HG03575 (cell line): ENCODE results near the gene ARHGAP28.

Experiments used
- ATAC-seq: cut with Tn5 transposase; IDR thresholded peaks from one replicate; pipeline ENCODE4 v1.9.1; 2021; ENCODE audit not compliant: unreplicated experiment, insufficient number of reproducible peaks, low FRiP score; ENCODE audit errors: extremely low read depth

ARHGAP28 gene

DNA sequence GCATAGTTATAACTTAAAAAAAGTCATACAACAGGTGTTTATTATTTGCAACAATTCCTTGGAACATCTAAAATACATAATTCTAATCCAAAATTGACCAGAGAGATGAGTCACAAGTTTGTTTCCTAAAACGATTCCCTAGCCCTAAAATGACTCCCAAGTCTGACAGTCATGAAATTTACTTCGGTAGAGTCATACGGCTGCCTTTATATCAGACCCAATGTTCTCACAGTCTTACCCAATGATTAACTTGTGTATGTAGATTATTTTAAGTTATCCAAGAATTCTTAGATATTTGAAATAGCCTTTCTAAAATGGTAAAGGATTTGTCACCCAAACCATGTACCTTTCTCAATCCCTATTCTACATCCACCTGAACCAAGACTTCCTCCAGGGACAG, 213.2 kb downstream of the ARHGAP28 start:
- ATAC-seq, result no peak

DNA sequence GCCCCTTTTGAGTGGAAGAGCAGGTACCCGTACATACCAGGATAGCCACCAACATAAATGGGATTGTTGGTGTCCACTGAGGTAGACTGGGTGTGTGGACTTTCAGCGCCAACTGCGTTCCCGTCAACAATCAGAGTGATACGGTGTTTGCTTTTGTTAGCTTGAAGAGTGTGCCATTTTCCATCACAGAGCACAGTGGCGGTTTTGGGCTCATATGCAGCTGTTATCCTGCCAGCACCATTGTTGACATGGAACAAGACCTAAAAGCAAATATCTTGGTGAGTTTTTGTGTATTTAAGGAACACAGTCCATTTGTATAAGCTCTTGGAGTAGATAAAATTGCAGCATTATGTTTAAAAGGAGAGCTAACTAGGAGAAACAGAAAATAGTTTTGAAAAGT, 213.6 kb downstream of the ARHGAP28 start:
- no peak for ATAC-seq

DNA sequence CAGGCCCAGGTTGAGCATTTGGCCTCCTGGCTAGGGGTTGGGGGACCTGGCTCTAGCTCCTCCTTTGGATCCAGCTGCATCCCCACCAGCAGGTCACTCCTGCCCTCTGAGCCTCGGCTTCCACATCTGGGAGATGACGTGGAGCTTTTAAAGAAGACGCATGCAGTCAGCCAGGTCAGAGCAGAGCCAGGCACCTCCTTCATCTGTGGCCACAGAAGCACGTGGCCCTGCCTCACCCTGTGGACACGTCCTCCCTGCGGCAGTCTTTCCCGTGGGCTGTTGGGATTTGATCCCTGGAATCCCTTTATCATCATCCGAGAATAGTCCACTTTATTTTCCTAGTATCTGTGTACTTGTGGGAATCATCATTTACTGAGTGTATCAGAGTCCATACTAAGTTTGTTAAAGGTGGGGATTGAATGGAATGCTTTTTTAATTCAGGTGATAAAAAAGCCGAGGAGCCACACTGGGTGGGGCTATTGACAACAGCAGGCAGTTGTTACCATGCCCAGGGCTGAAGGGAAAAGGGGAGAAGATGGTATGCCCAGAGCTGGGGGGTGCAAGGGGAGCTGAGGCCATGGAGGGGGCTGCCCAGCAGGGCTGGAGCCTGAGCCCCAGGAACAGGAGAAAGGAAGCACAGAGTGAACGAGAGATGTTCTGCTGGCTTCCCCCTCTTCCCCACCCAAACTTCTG, 218.0 kb downstream of the ARHGAP28 start:
- ATAC-seq, result no peak

DNA sequence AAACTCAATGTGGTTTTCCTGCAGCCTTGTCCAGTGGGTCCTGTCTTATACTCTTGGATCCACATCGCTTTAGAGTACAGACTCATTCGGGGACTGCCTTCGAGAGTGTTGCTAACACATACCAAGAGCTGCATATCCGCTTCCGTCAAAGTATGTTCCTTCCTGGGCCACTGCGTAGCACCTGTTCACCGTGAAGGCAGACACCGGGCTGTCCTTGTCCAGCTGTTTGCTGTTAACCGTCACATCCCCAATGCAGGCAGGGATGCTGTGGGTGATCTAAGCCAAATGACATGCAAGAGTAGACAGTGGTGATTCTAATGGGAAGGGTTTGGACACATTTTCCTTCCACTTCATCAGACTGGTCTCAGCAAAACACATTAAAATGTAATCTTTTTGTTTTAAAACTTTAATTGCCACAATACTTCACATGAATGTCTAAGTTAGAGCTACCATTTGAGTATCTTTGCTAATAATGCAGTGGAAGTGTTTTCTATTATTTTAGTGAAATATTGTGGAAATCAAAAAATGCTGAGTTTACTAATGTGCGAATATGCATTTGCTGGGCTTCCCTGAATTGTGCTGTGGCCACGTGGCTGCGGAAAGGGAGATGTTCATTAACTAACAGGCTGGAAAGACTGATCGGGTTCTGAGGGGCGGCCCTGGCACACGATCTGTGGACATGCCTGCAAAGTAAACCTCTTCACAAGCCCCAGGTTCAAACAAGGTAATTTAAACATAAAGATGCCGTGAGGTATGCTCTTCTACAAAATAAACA, 219.0 kb downstream of the ARHGAP28 start:
- no peak for ATAC-seq

DNA sequence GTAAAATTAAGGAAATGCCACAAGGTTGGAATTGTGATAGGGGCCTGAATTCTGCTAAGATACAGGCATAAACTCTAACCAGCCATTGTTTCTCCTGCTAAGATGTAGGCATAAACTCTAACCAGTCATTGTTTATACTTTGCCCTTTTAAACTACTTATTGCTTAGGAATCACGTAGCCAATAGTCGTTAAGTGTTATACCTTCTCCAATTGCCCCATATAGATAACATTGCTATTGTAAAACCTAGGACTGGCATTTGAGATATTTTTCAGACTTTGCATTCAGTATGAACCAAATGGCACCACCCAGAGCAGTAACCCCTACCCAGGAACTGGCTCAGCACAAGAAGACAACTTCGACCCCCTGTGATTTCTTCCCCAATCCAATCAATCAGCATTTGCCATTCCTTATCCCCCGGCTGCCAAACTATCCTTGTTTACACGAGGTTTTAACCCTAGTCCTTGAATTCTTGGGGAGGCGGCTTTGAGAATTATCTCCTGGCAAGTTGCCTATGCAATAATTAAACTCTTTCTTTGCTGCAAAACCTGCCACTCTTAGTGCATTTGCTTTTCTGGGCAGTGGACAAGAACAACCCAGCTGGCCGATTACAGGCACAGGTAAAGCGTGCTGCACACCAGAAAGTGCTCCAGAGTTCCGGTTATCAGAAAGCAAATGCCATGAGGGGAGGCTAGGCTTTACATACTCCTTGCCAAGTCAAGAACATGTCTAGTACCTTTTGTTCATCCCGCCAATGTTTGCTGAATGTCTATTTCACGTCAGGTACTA, 220.5 kb downstream of the ARHGAP28 start:
- ATAC-seq, result no peak

DNA sequence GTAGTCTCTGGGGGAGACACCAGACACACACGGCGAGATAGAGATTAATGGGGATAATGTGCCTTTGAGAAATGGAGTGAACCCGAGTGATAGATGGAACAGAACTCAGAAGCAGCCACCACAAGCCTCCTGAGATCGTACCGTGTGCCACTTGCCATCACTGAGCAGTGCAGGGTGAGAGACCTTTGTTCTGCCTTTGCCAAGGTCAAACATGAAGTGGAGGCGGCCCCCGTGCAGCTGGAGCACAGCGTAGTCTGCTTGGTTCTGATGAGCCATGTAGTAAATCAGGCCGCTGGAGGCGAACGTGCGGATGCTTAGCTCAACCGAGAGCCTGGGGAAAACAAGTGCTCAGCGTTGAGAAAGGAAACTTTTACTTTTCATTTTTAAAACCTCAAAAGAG, 221.1 kb downstream of the ARHGAP28 start:
- no peak for ATAC-seq

DNA sequence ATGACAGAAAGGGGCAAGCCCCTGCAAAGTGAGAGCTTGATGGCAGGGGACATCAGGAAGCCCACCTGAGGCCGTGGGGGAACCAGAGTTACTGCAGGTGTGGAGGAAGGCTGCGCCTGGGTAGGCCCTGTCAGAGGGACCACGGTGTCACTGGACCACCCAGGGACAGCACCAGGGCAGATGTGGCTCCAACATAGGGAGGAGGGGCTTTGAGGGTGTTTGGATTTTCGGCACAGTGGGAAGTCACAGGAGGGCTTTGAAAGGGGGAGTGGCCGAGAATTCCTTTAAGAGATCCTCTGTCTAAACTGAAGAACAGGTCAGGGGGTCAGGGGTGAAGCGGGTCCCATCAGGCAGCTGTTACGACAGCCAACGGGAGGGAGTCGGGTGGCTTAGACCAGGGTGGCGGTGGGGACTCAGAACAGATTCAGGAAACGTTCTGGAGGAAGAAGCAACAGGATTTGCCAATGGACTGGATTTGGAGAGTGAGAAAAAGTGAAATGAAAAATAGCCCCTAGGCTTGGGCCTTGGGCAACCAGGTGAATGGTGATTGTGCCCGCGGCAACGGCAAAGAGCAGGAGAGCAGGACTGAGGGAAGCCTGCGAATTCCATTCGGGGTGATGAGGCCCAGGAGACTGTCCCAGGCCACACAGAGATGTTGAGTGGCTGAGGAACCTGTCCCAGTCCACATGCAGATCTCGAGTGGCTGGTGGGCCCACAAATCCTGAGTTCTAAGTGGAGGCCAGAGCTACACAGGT, 222.0 kb downstream of the ARHGAP28 start:
- ATAC-seq, result no peak

DNA sequence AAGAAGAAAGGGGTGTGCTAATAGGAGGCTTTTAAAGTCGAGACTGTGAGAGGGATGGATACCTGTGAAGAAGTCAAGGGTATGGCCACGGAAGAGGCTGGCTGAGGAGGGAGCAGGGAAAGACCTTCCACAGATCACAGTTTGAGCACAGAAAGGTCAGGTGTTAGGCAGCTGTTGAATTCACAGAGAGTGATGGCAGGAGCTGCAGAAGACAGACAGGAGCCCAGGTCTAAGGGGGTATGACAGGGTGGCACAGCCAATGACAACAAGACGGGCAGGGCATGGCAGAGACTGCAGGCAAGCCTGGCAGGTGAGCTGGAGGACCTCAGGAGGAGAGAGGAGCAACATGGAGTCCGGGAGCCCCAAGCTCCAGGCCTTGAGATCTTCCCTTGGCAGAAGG, 225.0 kb downstream of the ARHGAP28 start:
- no peak for ATAC-seq

DNA sequence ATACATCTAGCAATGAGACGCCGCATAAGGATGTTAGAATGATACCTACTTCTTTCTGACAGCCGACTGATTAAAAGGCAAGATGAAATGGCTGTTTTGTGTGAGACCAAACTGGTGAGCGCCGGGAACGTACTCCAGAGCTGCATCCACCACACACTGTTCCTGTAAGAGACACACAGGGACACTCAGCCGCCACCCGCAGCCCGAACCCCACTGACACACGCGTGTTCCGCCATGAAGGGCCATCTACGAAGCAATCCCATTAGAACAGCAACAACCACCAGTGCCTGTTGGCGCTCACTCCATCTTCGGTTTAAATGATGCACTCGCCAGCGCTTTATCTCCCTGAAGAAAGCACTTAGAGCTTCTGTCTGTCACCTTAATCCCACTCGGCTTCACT, 225.8 kb downstream of the ARHGAP28 start:
- ATAC-seq, result no peak

DNA sequence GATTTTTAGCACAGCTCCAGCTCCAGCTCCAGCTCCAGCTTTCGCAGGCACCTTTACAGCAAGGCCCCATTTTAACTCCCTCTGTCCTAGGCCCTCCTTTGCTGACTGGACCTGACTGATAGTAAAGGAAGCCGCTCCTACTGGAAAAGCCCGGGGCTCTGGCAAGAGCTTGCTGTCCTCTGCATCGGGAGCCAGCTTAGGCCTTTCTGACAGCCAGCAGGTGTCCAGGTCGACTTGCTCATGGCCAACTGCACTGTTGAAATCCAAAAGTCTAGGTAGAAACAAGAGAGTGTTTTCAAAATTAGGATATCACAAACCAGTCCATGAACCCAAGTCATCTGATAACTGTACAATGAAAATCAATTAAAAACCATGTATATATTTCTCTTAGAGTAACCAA, 227.0 kb downstream of the ARHGAP28 start:
- ATAC-seq, result no peak

DNA sequence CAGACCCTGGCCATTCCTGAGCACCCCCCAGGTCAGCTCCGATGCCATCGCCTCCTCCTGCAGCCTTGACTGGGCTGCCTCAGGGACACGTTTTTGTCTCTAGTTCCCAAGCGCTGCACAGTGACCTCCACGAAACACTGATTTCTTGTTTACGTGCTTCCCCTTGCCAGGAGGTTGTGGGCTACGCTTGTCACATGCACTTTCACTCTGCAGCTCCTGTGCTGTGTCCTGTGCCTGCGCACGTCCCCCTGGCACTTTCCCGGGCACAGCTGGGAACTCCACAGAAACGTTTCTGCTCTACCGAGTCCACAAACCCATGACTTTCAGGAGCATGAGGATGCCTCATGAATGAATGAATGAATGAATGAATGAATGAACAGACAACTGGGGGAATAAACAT, 227.5 kb downstream of the ARHGAP28 start:
- no peak for ATAC-seq

DNA sequence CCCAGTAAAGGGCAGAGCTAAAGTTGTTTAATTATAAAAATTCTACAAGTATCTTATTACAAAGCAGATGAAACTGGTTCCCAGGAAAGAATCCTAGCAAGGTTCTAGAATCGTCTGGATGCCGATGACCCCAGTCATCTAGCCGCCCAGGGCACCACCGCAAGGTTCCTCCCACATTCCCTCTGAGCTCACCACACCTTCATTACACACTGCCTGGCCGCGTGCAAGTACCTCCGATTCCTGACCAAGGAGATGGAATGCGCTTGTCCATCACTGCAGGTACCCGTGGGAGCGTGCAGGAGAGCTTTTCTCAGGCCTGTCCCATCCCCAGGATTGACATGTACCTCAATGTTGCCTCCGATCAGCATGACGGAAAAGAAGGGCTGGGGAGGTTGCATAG, 229.6 kb downstream of the ARHGAP28 start:
- ATAC-seq, result no peak

DNA sequence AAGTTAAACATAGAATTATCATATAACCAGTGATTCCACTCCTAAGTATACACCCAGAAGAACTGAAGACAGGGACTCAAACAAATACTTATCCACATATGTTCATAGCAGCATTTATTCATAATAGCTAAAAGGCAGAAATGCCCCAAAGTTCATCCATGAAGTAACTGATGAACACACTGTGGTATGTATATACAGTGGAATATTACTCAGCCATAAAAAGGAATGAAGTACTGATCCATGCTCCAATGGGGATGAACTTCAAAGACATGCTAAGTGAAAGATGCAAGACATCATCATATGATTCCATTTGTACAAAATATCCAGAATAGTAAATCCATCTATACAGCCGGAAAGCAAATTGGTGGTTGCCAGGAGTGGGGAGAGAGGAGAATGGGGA, 230.6 kb downstream of the ARHGAP28 start:
- ATAC-seq, result no peak

DNA sequence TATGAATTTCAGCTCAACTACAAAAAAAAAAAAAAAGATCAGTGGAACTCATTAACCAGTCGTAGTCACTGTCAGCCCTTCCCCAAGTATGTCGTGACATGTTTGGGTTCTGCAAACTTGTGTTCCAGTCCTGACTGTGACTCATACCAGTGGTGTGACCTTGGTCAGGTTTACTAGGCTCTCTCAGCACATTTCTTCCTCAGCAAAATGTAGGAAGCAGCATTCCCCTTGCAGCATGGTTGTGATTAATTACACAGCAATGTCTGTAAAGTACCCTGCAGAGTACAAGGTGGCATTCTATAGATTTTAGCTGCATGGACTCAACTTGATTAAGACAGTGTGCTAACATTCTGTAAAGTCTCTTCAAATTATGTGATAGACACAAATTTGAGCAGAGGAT, 231.1 kb downstream of the ARHGAP28 start:
- ATAC-seq, result no peak

DNA sequence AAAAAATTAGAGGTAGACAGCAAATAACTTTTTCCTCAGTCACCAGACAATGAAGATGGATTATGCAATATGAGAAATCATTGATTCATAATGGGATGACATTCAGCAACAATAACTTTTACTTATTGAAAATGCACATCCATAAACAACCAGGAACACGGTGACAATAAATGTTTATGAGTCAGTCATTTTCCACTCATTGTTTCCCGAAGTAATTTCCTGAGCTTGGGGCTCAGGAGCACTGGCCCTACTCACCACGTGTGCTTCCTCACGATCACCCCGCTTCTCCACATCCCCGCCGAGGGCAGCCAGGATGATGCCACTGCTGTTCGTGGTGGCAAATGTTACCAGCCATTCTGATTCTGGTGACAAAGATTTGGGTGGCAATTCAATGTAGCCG, 231.8 kb downstream of the ARHGAP28 start:
- no peak for ATAC-seq

DNA sequence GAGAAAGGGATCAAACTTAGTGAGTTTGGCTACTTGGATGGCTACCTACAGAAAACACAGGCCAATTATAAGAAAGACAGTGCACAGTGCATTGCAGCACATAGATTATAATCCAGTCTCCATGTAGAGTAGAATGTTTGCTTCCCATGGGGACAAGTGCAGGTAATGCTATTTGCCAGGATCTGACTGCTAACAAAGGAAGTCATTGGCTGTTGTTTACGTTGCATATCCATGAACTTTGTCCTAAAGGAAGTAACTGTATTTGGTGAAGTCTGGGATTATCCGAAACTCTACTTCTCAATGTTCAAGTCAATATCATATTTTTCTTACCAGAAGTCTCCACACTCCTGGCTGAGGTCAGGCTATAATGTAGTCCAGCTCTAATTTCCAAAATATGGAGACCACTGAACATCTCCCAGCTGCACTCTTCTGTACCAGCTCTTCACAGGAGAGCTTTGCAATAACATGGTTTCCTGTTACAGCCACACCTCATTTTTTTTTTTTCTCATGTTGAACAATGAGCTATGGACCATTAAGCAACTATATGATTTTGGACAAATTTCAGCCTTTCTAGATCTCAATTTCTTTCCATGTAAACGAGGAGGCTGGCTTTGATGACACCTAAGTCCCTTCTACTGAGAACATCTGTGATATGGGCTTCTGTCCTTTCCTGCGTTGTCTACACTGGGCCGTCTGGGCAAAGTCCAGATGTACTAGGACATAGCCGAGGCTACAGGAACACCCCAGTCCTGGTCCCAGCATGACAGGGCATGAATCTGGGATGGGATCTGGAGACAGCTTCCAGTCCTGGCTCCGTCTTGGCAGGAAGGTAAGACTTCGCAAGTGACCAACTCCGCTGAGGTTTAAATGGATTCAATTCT, 233.3 kb downstream of the ARHGAP28 start:
- ATAC-seq, result no peak

DNA sequence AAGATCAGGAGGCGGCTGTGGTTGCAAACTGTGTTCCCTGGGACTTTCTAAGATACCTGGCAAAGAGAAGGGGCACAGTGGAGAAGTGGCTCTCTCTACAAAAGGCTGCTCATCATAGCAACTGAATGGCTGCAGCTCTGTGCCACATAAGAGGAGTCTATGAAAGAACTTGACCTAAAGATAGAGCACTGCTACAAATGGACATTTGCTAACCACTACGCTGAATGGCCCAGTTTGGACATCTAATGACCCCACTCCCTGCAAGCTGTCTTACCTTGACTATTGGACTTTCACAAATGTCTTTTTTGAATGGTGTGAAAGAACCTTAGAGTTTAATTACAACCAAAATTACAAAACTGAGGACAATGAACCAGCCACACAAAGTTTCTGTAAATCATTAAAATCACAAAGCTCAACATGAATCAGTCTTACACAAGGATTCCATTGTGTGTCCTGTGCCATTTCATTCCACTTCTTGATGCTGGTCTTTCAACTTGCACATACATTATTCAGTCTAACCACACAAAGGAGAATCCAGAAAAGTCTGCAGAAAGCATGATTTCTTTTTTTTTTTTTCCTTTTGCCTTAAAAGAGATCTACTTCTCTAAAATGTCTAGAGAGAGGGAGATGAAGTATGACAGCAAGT, 234.1 kb downstream of the ARHGAP28 start:
- ATAC-seq, result no peak
